UCSD-AML1 (cell line): ENCODE data around the gene DPYSL4.
A peak's percentile ranks its signal among the peaks of the same experiment; 100 is the strongest.

ENCODE experiments used
- DNase-seq: peaks from one replicate; lab custom pipeline; 2025; ENCODE audit not compliant: unreplicated experiment; lab: John Stamatoyannopoulos, UW

The DPYSL4 gene

DNA sequence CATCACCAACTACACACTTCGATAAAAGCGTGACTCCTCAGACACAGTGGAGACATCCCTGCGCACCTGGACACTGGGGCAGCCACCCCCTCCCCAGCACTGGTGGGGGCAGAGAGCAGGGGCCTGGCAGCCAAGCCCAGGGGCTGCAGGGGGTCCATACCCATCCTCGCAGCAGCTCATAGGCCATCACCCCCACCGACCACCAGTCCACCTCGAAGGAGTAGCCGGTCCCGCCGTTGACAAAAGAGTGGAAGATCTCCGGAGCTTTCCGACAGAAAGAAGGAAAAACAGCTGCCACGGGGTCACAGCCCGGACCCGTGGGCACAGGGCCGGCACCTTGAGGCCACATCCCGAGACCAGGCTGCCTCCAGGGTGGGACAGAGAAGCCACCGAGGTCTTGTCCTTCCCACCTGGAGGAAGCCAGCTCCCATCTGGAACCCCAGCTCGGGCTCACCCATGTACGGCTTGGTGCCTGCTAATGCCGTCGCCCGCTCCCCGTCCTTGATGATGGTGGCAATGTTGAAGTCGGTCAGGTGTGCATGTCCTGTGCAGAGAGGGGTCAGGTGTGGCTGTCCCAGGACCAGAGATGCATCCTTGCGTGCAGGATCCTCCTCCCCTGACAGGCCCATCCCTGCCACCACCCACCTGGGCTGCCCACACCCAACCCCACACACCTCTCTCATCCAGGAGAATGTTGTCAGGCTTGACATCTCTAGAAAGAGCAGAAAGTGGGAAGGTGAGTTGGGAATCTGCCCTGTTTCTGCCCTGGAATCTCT is 38.5 kb downstream of the DPYSL4 start:
- DNase-seq, result no peak

DNA sequence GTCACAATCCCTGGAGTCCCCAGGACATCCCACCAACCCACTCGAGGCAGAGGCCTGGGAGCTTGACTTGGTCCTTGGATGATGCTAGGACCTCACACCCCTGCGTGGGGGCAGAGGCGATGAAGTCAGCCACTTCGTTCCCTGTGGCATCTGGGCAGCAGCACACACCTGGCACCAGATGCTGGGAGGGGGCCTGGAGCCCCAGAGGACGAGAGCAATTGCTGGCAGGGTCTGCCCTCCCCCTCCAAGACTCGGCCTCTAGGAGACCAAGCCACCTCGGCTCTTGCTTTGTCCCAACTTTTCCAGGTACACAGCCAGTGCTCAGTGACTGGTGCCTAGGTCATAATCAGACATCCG is 39.1 kb downstream of the DPYSL4 start:
- DNase-seq, result no peak

DNA sequence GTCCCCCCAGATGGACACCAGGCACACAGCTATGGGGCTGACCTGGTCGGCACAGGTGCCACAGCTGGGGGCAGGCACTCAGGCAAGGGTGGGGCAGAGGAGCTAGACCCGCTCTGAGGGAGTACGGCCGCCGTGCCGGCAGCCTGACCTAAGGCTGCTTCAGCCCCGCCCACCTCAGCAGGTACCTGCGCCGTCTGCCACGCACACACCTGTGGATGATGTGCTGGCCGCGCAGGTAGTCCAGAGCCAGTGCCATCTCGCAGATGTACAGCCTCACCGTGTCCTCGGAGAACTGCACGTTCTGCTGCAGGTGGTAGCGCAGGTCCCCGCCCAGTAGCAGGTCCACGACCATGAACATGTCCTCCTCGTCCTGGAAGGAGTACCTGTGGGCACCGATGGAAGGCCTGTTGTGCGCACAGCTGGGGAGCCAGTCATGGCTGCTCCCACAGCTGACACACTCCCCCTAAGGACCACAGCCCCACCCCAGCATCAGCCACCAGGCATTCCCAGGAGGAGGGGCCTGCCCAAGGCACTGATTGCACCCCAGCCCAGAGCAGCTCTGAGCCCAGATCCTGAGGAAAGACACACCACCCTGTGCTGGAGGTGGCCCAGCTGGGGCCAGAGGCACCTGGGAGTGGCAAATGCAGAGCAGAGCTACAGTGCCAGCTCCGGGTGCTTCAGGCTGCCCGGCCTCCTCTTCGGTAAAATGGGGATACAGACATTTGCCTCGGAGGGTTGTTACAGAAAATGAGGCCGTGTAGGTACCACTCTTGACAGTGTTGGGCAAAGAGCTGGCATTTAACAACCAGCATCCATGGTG is 40.0 kb downstream of the DPYSL4 start:
- DNase-seq, result no peak

DNA sequence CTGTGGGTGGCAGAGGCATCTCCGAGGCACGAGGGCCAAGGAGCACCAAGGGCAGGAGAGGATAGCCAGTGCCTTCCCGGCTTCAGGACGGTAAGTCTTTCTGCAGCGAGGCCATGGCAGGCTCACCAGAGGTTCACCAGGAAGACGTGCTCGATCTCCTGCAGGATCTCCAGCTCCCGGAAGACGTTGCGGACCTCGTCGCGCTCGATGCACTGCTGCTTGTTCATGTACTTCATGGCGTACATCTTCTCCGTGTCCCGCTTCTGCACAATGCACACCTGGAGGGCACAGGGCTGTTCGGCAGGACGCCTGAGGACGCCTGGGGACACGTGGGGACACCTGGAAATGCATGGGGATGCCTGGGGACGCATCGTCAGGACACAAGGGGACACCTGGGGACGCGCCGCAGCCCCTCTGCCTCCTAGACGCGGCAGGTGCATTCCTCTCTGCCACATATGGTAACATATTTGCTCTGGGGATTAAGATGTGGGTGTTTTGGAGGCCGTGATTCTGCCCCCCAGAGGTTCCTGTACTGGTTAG is 41.2 kb downstream of the DPYSL4 start:
- DNase-seq, result no peak

DNA sequence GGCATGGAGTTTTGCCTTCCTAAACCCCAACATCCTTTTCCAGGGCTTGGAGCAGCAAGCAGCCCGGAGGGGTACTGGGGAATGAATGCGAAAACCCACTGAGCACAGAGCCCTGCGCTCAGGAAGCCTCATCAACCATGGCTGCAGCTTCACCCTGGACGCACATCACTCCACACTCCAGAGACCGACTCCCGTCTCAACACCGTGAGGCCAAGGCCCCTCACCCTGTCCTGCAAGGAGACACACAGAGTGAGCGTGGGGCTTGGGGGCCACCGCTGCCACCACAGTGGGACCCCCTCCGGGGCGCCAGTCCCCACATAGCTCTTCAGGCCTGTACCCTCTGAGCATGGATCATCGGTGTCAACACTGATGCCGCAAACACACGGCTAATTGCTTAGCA is 41.9 kb downstream of the DPYSL4 start:
- no peak for DNase-seq

DNA sequence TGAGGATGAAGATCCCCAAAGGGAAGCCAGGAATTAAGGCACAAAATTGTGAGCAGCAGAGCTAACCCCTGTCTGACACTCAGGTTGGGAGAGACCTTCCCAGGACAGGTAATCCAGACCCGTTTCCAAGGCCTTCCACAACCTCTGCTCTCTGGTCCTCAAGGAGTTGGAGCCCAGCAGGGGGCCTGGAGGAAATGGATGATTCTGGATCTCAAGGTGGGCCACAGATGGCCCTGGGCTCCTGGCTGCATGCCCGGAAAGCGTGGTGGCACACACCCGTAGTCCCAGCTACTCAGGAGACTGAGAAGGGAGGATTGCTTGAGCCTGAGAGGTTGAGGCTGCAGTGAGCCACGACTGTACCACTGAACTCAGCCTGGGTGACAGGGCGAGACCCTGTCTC is 42.3 kb downstream of the DPYSL4 start:
- no peak for DNase-seq

DNA sequence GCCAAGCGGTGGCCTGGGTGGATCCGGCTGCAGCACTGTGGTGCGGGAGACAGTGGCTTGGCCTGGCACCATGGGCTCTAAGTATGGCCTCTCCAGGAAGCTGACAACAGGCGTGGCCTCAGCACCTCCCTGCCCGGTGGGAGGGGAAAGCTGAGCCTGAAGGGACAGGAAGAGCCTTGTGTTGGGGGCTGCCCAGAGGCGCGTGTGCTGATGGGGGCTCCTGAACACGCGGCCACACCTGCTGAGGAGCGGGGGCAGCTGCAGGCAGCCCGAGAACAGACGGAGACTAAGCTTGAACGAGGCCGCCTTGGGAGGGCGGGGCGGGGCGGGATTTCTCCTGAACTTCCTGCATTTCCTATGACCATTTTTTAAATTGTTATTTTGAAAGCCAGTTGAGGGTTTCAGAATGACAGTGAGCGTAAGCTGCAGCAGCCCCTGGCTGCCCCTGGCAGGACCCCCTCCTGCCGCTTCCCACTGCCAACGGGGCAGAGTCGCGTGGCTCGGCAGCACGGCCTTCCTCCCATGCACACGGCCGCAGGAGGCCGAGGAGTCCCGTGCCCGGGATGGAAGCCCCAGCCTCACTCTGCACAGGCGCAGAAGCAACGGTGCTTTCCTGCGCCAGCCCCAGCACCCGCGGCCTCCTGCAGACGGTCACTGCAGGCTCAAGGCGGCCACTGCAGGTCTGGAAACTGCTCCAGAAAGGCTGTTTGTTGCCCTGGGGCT is 43.2 kb downstream of the DPYSL4 start:
- peak; percentile 35 for DNase-seq

DNA sequence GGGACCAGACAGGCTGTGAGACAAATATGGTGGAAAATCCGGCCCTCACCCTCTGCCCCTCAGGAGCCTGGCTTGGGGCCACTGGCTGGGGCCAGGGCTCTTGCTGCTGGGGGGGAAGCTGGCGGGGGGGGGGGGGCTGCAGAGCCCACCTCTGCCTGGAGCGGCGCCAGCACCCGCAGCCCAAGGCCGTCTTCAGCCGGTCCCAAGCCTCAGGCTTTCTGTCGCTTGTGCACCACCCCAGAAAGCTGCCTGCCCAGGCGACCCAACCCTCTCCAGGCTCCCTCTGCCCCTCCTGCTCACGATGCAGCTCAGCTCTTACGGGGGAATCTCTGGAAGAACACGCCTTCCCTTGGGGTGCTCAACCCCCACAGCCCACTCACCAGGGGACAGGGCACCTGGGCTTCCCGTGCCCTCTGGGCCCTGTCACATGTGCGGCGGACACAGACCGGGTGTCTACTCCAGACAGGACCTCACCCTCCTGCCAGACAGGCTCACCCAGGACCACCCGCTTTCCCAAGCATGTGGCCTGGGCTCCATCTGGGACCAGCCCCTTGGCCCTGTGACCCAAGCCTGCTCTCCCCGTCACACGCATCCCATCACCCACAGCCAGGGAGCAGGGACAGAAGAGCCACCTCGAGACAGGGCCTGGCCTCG is 43.9 kb downstream of the DPYSL4 start:
- DNase-seq, result no peak

DNA sequence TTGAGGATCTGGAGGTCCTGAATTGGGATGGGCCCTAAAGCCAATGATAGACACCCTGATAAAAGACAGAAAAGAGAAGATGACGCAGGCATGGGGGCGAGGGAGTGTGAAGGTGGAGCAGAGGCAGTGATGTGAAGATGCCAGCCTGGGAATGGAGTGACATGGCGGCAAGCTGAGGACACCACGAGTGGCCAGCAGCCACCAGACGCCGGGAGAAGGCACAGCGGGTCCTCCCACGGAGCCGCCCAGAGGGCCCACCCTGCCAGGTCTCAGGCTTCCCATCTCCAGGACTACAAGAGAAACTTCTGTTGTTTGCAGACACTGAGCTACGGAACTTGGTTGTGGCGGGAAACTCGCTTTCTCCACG is 44.9 kb downstream of the DPYSL4 start:
- DNase-seq, result no peak

DNA sequence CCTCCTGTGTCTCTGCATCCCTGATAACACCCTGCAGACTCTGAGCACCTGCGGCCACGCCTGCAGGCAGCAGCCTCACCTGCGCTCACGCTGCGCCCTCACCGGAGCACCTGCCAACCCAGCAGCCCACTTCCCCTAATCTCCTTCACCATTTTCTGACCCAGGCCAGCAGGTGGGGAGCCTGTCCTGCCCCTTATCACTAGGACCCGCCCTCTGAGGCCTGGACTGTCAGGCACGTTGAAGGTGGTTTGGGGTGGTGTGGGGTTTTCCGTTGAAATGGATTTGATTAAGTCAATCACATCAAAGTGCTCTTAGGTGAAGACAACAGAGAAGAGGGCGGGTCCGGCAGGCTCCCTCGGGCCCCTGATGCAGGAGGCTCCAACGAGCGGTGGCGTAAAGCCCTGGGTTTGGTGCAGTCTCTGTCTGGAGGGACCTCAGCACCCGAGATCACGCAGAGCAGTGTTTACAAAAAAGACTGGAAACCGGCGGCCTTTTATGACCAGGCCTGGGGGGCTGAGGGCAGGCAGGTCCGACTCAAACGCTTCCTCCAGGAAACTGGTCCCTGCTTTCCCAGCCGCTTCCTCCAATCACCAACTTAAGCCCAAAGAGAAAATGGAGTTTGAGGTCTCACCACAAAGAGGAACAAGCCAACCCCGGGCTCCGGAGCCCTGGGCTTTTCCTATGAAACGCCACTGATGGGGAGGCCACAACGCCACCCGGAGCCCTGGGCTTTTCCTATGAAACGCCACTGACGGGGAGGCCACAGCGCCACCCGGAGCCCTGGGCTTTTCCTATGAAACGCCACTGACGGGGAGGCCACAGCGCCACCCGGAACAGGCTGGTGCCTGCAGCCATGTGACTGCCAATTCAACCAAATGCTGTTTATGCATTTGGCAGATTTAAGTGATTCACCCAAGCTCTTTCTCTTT is 45.5 kb downstream of the DPYSL4 start:
- peak; percentile 89 for DNase-seq

DNA sequence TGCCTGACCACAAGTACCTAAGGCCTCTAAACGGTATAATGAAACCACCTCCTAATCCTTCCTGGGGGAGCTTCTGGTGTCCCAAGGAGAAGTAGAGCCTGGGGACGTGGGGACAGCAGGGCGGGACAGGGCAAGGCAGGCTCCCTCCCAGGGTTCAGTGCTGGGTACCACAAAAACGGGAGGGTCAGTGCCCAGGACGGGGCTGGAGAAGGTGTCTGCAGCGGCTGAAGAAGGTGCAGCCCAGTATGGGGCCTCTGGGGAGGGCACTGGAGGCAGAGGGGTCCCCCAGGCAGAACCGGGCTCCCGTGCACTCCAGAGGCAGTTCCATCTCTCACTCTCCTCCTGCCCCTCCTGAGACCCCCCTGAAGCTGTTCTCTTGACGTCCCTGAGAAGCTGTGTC is 46.2 kb downstream of the DPYSL4 start:
- no peak for DNase-seq

DNA sequence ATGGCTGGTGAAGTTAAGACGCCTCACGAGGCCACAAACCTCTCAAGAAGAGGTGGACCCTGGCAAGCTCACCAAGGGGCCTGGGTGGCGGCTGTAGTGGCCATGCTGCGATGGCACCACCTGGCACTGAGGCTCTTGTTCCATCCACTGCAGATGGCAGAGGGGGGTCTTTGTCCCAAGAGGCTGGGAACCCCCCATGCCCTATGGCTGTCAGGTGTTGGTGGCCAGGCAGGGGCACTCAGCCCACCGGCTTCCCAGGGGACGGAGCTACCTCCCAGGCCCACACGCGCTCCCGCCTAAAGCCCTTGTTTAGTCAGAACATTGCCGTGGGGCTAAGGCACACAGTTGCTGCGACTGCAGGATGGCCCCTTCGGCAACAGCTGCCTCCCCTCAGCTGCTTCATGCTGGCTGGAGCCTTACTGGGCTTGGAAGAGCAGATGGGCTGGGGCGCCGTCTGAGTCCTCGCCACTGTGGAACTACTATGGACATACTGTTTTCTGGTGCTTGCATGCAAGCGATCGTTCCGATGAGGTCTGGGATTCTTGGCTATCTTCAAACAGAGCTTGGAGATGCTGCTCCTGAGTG is 46.8 kb downstream of the DPYSL4 start:
- no peak for DNase-seq

DNA sequence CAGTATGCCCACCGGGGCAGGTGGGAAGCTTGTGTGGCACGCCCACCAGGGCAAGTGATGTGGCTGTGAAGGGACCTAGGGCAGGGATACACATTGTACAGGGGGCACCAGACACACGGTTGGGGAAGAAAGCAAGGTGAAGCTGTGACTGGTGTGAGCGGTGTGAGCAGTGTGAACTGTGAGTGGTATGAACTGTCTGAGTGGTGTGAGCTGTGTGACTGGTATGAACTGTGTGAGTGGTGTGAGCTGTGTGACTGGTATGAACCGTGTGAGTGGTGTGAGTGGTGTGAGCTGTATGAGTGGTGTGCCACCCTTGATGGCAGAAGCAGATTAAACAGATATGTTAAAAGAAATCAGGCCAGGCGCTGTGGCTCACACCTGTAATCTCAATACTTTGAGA is 48.1 kb downstream of the DPYSL4 start:
- no peak for DNase-seq

DNA sequence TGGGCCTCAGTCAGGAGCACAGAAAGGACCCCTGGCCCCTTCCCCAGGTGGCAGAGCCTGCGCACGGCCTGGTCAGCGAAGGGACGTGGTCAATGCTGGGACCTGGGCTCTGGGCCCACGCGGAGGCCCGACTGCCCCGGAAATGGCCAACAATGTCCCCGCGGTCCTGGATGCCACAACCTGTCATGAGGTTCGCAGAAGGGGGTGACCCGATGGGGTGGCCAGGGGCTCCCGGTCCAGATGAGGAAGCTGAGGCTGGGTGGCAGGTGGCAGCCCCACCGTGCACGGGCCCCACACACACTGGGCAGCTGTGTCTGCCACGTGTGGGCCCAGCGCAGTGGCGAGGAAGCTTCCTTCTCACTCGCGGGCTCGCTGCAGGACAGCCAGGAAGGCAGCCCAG is 49.4 kb downstream of the DPYSL4 start:
- no peak for DNase-seq

DNA sequence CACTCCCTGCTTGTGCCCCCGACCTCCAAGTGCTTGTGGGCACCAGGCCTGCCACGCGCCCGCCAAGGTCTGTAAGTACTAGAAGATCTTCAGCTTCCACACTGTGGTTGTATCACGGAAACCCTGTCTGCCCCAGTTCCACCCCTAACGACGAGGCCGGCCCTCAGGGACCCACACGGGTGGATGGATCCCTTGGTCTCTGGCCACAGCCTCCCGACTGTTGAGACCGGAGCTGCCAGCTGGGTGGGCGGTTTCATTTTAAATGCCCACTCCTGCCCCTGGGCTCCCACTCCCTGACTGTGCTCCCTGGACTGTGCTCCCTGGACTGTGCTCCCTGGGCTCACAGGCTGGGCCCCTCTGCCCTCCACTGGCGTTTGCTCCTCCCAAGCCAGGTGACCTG is 50.1 kb downstream of the DPYSL4 start:
- no peak for DNase-seq

DNA sequence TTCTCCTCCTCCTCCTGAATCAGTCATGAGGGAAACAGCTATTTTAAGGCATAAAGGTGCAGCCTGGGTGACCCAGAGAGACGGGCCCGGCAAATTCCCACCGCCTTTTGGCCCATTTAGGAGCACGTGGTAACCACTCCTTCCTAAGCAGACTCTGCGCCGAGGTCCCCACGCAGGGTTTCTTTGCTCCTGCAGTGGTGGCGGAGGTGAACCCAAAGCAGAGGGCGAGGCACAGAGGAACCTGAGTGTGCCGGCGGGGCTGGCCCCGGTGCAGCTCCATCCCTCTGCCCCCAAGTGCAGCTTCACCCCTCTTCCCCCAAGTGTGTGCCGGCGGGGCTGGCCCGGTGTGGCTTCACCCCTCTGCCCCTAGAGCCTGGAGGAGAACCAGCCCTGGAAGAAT is 50.6 kb downstream of the DPYSL4 start:
- DNase-seq, result no peak

DNA sequence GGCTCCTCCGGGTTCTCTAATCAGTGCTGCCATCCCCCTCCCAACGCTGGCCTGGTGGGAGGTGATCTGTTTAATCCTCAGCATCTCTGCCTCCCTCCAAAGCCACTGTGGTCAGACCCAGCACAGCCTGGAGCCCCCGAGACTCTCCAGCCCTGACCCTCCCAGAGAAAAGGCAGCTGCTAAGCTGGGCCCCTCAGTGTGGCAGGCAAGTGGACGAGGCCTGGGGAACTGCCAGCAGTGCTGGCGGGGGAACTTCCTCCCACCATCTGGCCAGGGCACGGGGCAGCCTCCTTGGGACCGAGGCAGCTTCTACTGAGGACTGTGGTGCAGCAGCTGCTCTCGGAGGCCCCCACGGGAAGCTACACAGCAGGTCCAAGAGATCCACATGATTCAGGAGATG is 51.1 kb downstream of the DPYSL4 start:
- no peak for DNase-seq

DNA sequence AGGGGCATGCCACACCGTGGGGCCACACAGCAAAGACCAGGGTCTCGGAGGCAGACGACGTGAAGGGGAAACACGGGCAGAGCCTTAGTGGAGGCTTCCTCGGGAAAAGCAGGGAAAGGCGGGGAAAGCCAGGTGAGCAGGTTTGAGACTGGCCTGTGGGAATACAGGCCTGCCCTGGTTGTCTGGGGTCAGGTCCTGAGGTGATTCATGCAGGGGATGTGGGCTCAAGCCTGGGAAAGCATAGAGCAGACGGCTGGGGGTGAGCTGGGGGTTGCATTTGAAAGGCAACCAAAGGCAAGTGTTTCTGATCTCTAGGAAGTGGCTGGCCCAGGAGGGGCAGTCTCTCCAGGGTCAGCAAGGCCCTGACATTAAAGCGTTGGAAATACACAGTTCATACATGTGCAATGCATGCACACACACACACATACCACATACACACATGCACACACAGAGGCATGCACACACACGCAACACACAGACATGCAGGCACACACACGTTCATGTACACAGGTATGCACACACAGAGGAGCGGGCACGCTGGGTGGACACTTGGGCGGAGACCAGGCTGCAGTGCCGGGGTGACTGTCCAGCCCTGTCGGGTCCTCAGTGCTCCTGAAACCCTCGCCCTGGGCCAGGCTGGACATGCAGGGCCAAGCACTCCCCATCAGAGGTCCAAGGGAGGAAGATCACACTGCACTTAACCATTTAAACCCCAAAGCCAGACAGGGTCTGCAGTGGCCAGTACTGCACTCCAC is 51.8 kb downstream of the DPYSL4 start:
- no peak for DNase-seq
